H1 (cell line): Measurements from ENCODE around the gene SAMD9L. TPM values are rescaled to one million over a fixed set of nuclear protein-coding genes. Genes with fewer than 3 reads are reported as not detected.
A peak's percentile ranks its signal among the peaks of the same experiment; 100 is the strongest.

Source experiments
- CTCF ChIA-PET: fragments of 300-600 bp; sonication (Branson Sonifier 250); formaldehyde crosslinking; loops from one replicate; lab custom pipeline; 2021; ENCODE audit not compliant: partially characterized antibody; lab: Charles Lee
- POLR2A ChIA-PET: fragments of 300-600 bp; sonication (Branson Sonifier 250); formaldehyde crosslinking; loops from one replicate; lab custom pipeline; 2021; ENCODE audit warnings: inconsistent platforms; ENCODE audit not compliant: partially characterized antibody; lab: Charles Lee
- DNase-seq, 2 experiments: peaks; one replicate each; pipeline versions ENCODE4 v3.0.0 to v3.0.0-alpha.2; 2010 to 2022; ENCODE audit warnings: low spot score in 2 of 2, low read depth in 1 of 2, mixed read lengths in 1 of 2
- FAIRE-seq: peaks from 2 replicates; lab custom pipeline; 2011; peaks lifted over from hg19 to GRCh38; lab: Jason Lieb, UNC
- H2AFZ ChIP-seq: 2 replicates; pipeline ENCODE4 v1.8.1; 2012; ENCODE audit warnings: low read length, inconsistent platforms
- H2AK5ac ChIP-seq: 2 replicates; pipeline ENCODE4 v1.6.1; 2013; ENCODE audit warnings: low read depth, low read length
- H2BK120ac ChIP-seq: replicated peaks from 2 replicates; pipeline ENCODE3; 2013; ENCODE audit warnings: low read depth, low read length, inconsistent platforms
- H2BK12ac ChIP-seq: 2 replicates; pipeline ENCODE4 v1.6.1; 2013; ENCODE audit warnings: low read depth, low read length
- H2BK15ac ChIP-seq: 2 replicates; pipeline ENCODE4 v1.6.1; 2013; ENCODE audit warnings: low read length
- H2BK20ac ChIP-seq: 2 replicates; pipeline ENCODE4 v1.6.1; 2013; ENCODE audit warnings: low read length
- H2BK5ac ChIP-seq: 2 replicates; pipeline ENCODE4 v1.6.1; 2013; ENCODE audit warnings: low read depth, low read length
- H3K14ac ChIP-seq: 2 replicates; pipeline ENCODE4 v1.6.1; 2013; ENCODE audit warnings: inconsistent platforms; ENCODE audit not compliant: insufficient read length
- H3K18ac ChIP-seq: 2 replicates; pipeline ENCODE4 v1.6.1; 2013; ENCODE audit warnings: low read length; ENCODE audit errors: extremely low read depth
- H3K23ac ChIP-seq: 2 replicates; pipeline ENCODE4 v1.6.1; 2013; ENCODE audit warnings: inconsistent platforms; ENCODE audit not compliant: insufficient read length
- H3K23me2 ChIP-seq: 2 replicates; pipeline ENCODE4 v1.6.1; 2013; ENCODE audit warnings: low read depth, low read length
- H3K27ac ChIP-seq: 2 replicates; pipeline ENCODE4 v1.6.1; 2011; ENCODE audit warnings: low read depth, low read length, inconsistent platforms
- H3K27me3 ChIP-seq, 4 experiments: replicated peaks in 1 of 4; 1 replicate in 1 of 4; 2 replicates in 3 of 4; pipeline versions ENCODE4 v1.6.1 to v1.8.1; 2011 to 2013; ENCODE audit warnings: low read length in 3 of 4, mild to moderate bottlenecking in 3 of 4, inconsistent platforms in 2 of 4, mixed read lengths in 2 of 4, moderate library complexity in 1 of 4; ENCODE audit not compliant: control insufficient read depth in 3 of 4, insufficient read depth in 3 of 4; ENCODE audit errors: extremely low read depth in 1 of 4
- H3K36me3 ChIP-seq, 4 experiments: 2 replicates each; pipeline versions ENCODE4 v1.6.1 to v1.8.1; 2011 to 2013; ENCODE audit warnings: mild to moderate bottlenecking in 4 of 4, low read length in 3 of 4, moderate library complexity in 2 of 4, control low read depth in 1 of 4, inconsistent platforms in 1 of 4; ENCODE audit not compliant: insufficient read depth in 4 of 4, control insufficient read depth in 2 of 4
- H3K4ac ChIP-seq: replicated peaks from 2 replicates; pipeline ENCODE3; 2013; ENCODE audit warnings: low read length, low read depth, mixed read lengths, inconsistent platforms; ENCODE audit not compliant: insufficient read length
- H3K4me1 ChIP-seq, 4 experiments: replicated peaks in 1 of 4; 1 replicate in 1 of 4; 2 replicates in 3 of 4; pipeline versions ENCODE4 v1.6.1 to v1.8.1; 2011 to 2013; ENCODE audit warnings: low read length in 3 of 4, inconsistent platforms in 2 of 4, mixed read lengths in 1 of 4; ENCODE audit not compliant: insufficient read depth in 4 of 4, control insufficient read depth in 3 of 4
- H3K4me2 ChIP-seq, 2 experiments: 2 replicates each; pipeline versions ENCODE4 v1.6.1 to v1.8.1; 2011 to 2013; ENCODE audit warnings: low read depth in 2 of 2, low read length in 2 of 2, control low read depth in 1 of 2, inconsistent platforms in 1 of 2, mild to moderate bottlenecking in 1 of 2; ENCODE audit not compliant: insufficient read depth in 1 of 2
- H3K4me3 ChIP-seq, 4 experiments: fragments of 200-600, 300-600 bp in 1 of 4; sonication (generic), shearing (Covaris generic), sonication (Bioruptor Twin) in 1 of 4; 2 replicates each; pipeline versions ENCODE4 v1.5.1 to v1.8.1; 2011 to 2016; ENCODE audit warnings: low read length in 4 of 4, low read depth in 3 of 4, control low read depth in 2 of 4, inconsistent platforms in 2 of 4, mild to moderate bottlenecking in 2 of 4, mixed read lengths in 1 of 4, moderate library complexity in 1 of 4; ENCODE audit not compliant: insufficient read depth in 2 of 4; ENCODE audit errors: extremely low read depth in 1 of 4
- H3K56ac ChIP-seq: replicated peaks from 2 replicates; pipeline ENCODE3; 2013; ENCODE audit warnings: low read depth, mild to moderate bottlenecking, mixed read lengths, low read length, inconsistent platforms; ENCODE audit not compliant: insufficient read length
- H3K79me1 ChIP-seq: 2 replicates; pipeline ENCODE4 v1.6.1; 2013; ENCODE audit warnings: low read depth, low read length, control low read depth
- H3K79me2 ChIP-seq, 2 experiments: 2 replicates each; pipeline versions ENCODE4 v1.6.1 to v1.8.1; 2012 to 2013; ENCODE audit warnings: low read length in 2 of 2, mild to moderate bottlenecking in 2 of 2, inconsistent platforms in 1 of 2; ENCODE audit not compliant: insufficient read depth in 2 of 2, control insufficient read depth in 1 of 2
- H3K9ac ChIP-seq, 4 experiments: replicated peaks in 1 of 4; 1 replicate in 1 of 4; 2 replicates in 3 of 4; pipeline versions ENCODE4 v1.6.1 to v1.8.1; 2011 to 2013; ENCODE audit warnings: low read depth in 3 of 4, low read length in 3 of 4, control low read depth in 2 of 4, mild to moderate bottlenecking in 2 of 4, moderate library complexity in 2 of 4, inconsistent platforms in 1 of 4; ENCODE audit errors: extremely low read depth in 1 of 4
- H3K9me3 ChIP-seq, 2 experiments: 2 replicates each; pipeline versions ENCODE4 v1.6.1 to v1.8.1; 2012 to 2013; ENCODE audit warnings: mild to moderate bottlenecking in 2 of 2, moderate library complexity in 2 of 2, control low read depth in 1 of 2, inconsistent platforms in 1 of 2, low read depth in 1 of 2, low read length in 1 of 2, mixed read lengths in 1 of 2; ENCODE audit not compliant: insufficient read depth in 2 of 2
- H4K20me1 ChIP-seq, 2 experiments: replicated peaks in 1 of 2; 2 replicates each; pipeline versions ENCODE3 to v1.8.1; 2011 to 2013; ENCODE audit warnings: inconsistent platforms in 2 of 2, low read length in 2 of 2, mild to moderate bottlenecking in 1 of 2; ENCODE audit not compliant: insufficient read depth in 2 of 2, control insufficient read depth in 1 of 2
- H4K5ac ChIP-seq: 2 replicates; pipeline ENCODE4 v1.6.1; 2013; ENCODE audit warnings: low read length, low read depth, mixed read lengths, inconsistent platforms; ENCODE audit not compliant: insufficient read length
- H4K8ac ChIP-seq: 2 replicates; pipeline ENCODE4 v1.8.0; 2013; ENCODE audit warnings: mild to moderate bottlenecking, moderate library complexity, low read length, inconsistent platforms; ENCODE audit not compliant: insufficient read depth; ENCODE audit errors: extremely low read depth
- H4K91ac ChIP-seq: replicated peaks from 2 replicates; pipeline ENCODE3; 2013; ENCODE audit warnings: low read length, mixed read lengths, inconsistent platforms; ENCODE audit not compliant: insufficient read length
- ASH2L ChIP-seq: fragments of 200-600, 300-600 bp; sonication (generic); IDR thresholded peaks from one replicate; pipeline ENCODE4 v1.7.1; 2017; ENCODE audit warnings: low read length
- CHD2 ChIP-seq: IDR thresholded peaks from 2 replicates; pipeline ENCODE4 v1.6.1; 2012; ENCODE audit warnings: low read length, improper control_type of control experiment
- CREB1 ChIP-seq: IDR thresholded peaks from 2 replicates; pipeline ENCODE4 v1.6.1; 2012; ENCODE audit warnings: inconsistent platforms
- HDAC2 ChIP-seq, 2 experiments: fragments of 300-600 bp in 1 of 2; sonication (generic) in 1 of 2; IDR thresholded peaks; 2 replicates each; pipeline ENCODE4 v1.6.1; 2011 to 2012; ENCODE audit warnings: low read depth in 2 of 2, low read length in 2 of 2, mild to moderate bottlenecking in 2 of 2, moderate library complexity in 2 of 2, borderline replicate concordance in 1 of 2, inconsistent platforms in 1 of 2
- HDAC6 ChIP-seq: IDR thresholded peaks from one replicate; pipeline ENCODE4 v1.7.1; 2012; ENCODE audit warnings: low read depth, mild to moderate bottlenecking, inconsistent platforms, low read length, moderate library complexity
- KDM1A ChIP-seq: fragments of 200-600, 300-600 bp; sonication (generic); IDR thresholded peaks from 2 replicates; pipeline ENCODE4 v1.7.1; 2016; ENCODE audit warnings: mild to moderate bottlenecking, low read length, borderline replicate concordance
- POLR2AphosphoS5 ChIP-seq: IDR thresholded peaks from 2 replicates; pipeline ENCODE4 v1.6.1; 2011; ENCODE audit warnings: low read depth, low read length
- RBBP5 ChIP-seq: IDR thresholded peaks from 2 replicates; pipeline ENCODE4 v1.7.1; 2012; ENCODE audit warnings: low read depth, mild to moderate bottlenecking, inconsistent platforms, low read length, moderate library complexity, borderline replicate concordance
- RFX5 ChIP-seq: IDR thresholded peaks from 2 replicates; pipeline ENCODE4 v1.6.1; 2011; ENCODE audit warnings: low read depth, low read length, improper control_type of control experiment, borderline replicate concordance
- SIRT6 ChIP-seq: IDR thresholded peaks from one replicate; pipeline ENCODE4 v1.7.1; 2012; ENCODE audit warnings: low read length, inconsistent platforms
- SIX5 ChIP-seq: IDR thresholded peaks from 2 replicates; pipeline ENCODE4 v1.6.1; 2011; ENCODE audit warnings: mild to moderate bottlenecking, low read depth, low read length
- SP1 ChIP-seq: IDR thresholded peaks from 2 replicates; pipeline ENCODE4 v1.6.1; 2011; ENCODE audit warnings: low read depth, low read length
- TAF7 ChIP-seq: optimal IDR thresholded peaks from 2 replicates; pipeline ENCODE3; 2011; ENCODE audit warnings: low read depth, mild to moderate bottlenecking, inconsistent platforms, low read length, moderate library complexity, borderline replicate concordance
- TCF12 ChIP-seq: IDR thresholded peaks from 2 replicates; pipeline ENCODE4 v1.6.1; 2011; ENCODE audit warnings: low read depth, mild to moderate bottlenecking, low read length
- WGBS, 2 experiments: shearing (Covaris generic) in 1 of 2; methylation state at CpG; one replicate each; pipeline versions ENCODE4 v1.1.6 to v1.1.7; 2013 to 2015; ENCODE audit warnings: low lambda C conversion rate in 2 of 2, mixed read lengths in 2 of 2, inconsistent platforms in 1 of 2, low coverage in 1 of 2, missing lambda C conversion rate in 1 of 2; ENCODE audit not compliant: insufficient replicate concordance in 2 of 2, insufficient coverage in 1 of 2, insufficient read length in 1 of 2; ENCODE audit errors: extremely low coverage in 1 of 2, missing lambda C conversion rate in 1 of 2; 5-methylcytosine and 5-hydroxymethylcytosine counted together
- polyA plus RNA-seq, 7 experiments: library from polyadenylated mRNA; depleted of rRNA in 3 of 7; stranded (reverse) in 5 of 7; unstranded in 2 of 7; fragments of >200 nt in 5 of 7; fragments of 200-250 nt in 2 of 7; gene quantifications; 1 replicate in 5 of 7; 2 replicates in 1 of 7; 4 replicates in 1 of 7; pipeline versions ENCODE4 v1.2.1 to v1.2.3, GENCODE V29; 2011 to 2013; ENCODE audit warnings: missing spikeins in 2 of 7, mixed read lengths in 2 of 7
- total RNA-seq: library from RNA; stranded (reverse); fragmentation: NEBNext Ultra II Directional; extraction: Animal tissue kit (Norgen Biotek cat#: 25700); gene quantifications from 2 replicates; pipeline ENCODE4 v1.2.1, GENCODE V29; 2021

SAMD9L gene
- total and polyA plus RNA-seq, 2 of the 8 experiments (the other 6 are each of a cell fraction or from before 2014, with no cell fraction given), result not detected

- no peak overlapping the region for H2BK120ac ChIP-seq
- H3K23me2 ChIP-seq, result no peaks in the 10 kb centered on the region
- H4K91ac ChIP-seq, result no peak overlapping the region
- H3K9ac ChIP-seq, result no peak overlapping the region
- H3K4me1 ChIP-seq, result 0 out of 7 replicates have a peak, but pooled peaks cover 0 to 2% (median under 1%) of the 10 kb centered on the region in 4 experiments
- H3K4me2 ChIP-seq, result no peak overlapping the region
- no peak overlapping the region for H2BK15ac ChIP-seq
- no peaks in the 10 kb centered on the region for H4K20me1 ChIP-seq
- CTCF ChIA-PET, result interaction anchor here (1.0 to 1.2 kb wide), 2 partner anchors 11 to 82 kb away, joined by 3 to 5 read pairs; no protein-coding TSS in a partner anchor
- no peak overlapping the region for H3K4me3 ChIP-seq
- no peak overlapping the region for H2BK20ac ChIP-seq
- H3K56ac ChIP-seq, result no peak overlapping the region
- no peaks in the 10 kb centered on the region for H3K9me3 ChIP-seq
- H3K18ac ChIP-seq, result 0 out of 2 replicates have a peak overlapping the region, but pooled peaks have one; percentile 6
- H3K79me1 ChIP-seq, result no peaks in the 10 kb centered on the region
- H3K14ac ChIP-seq, result no peak overlapping the region
- H4K5ac ChIP-seq, result no peak overlapping the region
- no peak overlapping the region for H3K23ac ChIP-seq
- WGBS, 2 experiments, result 83% methylated on average over 5 of the region's 5 CpGs; no CpG with 5 or more reads in 1 of the 2 experiments
- DNase-seq (no peak), FAIRE-seq (no peak)
- H3K27me3 ChIP-seq, result no peaks in the 10 kb centered on the region
- no peak overlapping the region for H3K4ac ChIP-seq
- H3K79me2 ChIP-seq, result no peaks in the 10 kb centered on the region
- H4K8ac ChIP-seq, result no peak overlapping the region
- no peak overlapping the region for H2AK5ac ChIP-seq
- POLR2A ChIA-PET, result interaction anchor here (0.7 kb wide), 1 partner anchor 323 kb away, joined by 3 read pairs; no protein-coding TSS in a partner anchor
- H2BK12ac ChIP-seq, result no peak overlapping the region
- H2AFZ ChIP-seq, result peak overlapping the region; percentile 27; the same call in 1 of the 2 replicates
- H2BK5ac ChIP-seq, result no peak overlapping the region
- H3K27ac ChIP-seq, result no peak overlapping the region
- H3K36me3 ChIP-seq, result no peaks in the 10 kb centered on the region
- TF ChIP-seq SP1, result no peak
- TF ChIP-seq TCF12, result no peak
- TF ChIP-seq CREB1, result no peak
- no peak for TF ChIP-seq SIRT6
- no peak for TF ChIP-seq ASH2L
- no peak for TF ChIP-seq POLR2AphosphoS5
- TF ChIP-seq RFX5, result no peak
- no peak for TF ChIP-seq HDAC6
- no peak for TF ChIP-seq HDAC2 (IDR thresholded peaks at IDR 0.05; ENCODE audit: borderline replicate concordance in 1 of 2, low read depth in 2 of 2, low read length in 2 of 2)
- TF ChIP-seq CHD2, result no peak
- TF ChIP-seq RBBP5, result no peak
- TF ChIP-seq SIX5, result no peak
- no peak for TF ChIP-seq KDM1A
- TF ChIP-seq TAF7, result no peak
These were observed 1.6 kb downstream of the SAMD9L start for GRCh38 chr7:93146472-93147141.
